GM12891 (cell line): ENCODE data around the gene KHDRBS1.
"Not testable (repeated sequence)": the region's sequence is repeated elsewhere in the genome, so short reads cannot be mapped to it uniquely, and the experiment has no call there.

Experiments used
- DNase-seq: peaks from one replicate; pipeline ENCODE4 v3.0.0; 2011; ENCODE audit warnings: low spot score; ENCODE audit not compliant: insufficient read length
- FAIRE-seq: peaks from 2 replicates; lab custom pipeline; 2011; peaks lifted over from hg19 to GRCh38; lab: Jason Lieb, UNC
- PAX5 ChIP-seq: IDR thresholded peaks from 2 replicates; pipeline ENCODE4 v1.6.1; 2011; ENCODE audit warnings: low read length, moderate library complexity, mild to moderate bottlenecking; ENCODE audit not compliant: insufficient read depth, severe bottlenecking
- POLR2A ChIP-seq: IDR thresholded peaks from 2 replicates; pipeline ENCODE4 v1.6.1; 2011; ENCODE audit warnings: low read depth, low read length, control low read depth
- POLR2AphosphoS5 ChIP-seq: IDR thresholded peaks from 2 replicates; pipeline ENCODE4 v1.6.1; 2011; ENCODE audit warnings: low read depth, low read length, control low read depth
- POU2F2 ChIP-seq: IDR thresholded peaks from 2 replicates; pipeline ENCODE4 v1.6.1; 2011; ENCODE audit warnings: low read depth, mild to moderate bottlenecking, control low read depth, low read length, moderate library complexity
- SPI1 ChIP-seq: IDR thresholded peaks from 2 replicates; pipeline ENCODE4 v1.6.1; 2011; ENCODE audit warnings: low read depth, low read length, control low read depth
- TAF1 ChIP-seq: IDR thresholded peaks from 2 replicates; pipeline ENCODE4 v1.6.1; 2011; ENCODE audit warnings: low read depth, low read length, control low read depth

The KHDRBS1 gene

DNA sequence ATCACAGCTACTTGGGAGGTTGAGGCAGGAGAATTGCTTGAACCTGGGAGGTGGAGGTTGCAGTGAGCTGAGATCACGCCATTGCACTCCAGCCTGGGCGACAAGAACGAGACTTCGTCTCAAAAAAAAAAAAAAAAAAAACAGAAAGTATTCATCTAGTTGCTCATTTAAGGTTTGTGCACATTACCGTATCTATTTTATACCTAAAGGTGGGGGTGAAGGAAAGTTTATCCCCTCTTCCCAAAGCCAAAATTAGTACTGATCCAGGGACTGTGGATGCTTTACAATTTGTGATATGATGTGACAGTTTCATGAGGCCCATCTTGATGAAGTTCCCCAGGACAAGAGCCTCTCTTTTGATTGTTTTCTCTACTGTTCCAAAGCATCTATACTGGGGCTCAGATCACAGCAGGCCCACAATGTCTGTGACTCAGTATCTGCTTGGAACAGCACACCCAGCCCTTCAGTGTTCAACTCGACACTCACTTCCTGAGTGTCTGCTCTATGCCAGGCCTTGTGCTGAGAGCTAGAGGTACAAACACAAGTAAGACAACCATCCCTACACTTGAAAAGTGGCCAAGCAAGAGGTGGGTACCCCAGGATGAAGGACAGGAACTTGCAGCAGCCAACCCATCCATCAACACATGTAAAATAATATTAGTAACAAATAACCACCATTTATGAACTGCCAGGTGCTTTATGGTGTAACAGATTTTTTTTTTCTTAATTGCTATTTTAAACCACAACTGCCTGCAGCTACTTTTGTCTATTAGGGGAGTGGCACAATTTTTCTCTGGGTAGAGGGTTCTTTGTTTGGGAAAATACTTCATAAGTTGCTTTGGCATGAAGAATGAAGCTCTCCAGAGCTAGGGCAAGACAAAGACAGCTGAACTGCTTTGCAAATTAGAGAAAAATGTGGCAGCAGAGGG lies 29.0 kb upstream of the KHDRBS1 start:
- peak; percentile 77 for FAIRE-seq
- no peak for DNase-seq

DNA sequence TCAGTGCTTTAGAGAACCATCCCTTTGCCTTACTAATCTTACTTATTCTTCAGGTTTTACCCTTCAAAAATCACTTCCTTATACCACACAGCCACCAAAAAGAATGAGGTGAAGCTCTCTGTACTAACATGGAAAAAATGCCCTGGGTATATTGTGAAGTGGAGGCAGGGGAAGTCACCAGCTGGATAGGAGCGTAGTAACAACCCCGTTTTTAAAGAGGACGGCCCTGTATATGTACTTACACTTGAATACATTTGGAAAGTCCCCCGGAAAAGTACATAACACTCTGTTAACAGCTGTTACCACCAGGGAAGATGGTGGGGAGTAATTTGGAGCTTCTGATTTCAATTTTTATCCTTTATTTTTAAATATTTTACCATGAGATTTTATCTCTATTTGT lies 28.2 kb upstream of the KHDRBS1 start:
- TF ChIP-seq SPI1 (no peak), PAX5 (no peak), POU2F2 (no peak), POLR2A (no peak), POLR2AphosphoS5 (no peak), TAF1 (no peak)
- DNase-seq (no peak), FAIRE-seq (no peak)

More for the DNA sequence above, 29.0 kb upstream of the KHDRBS1 start:
- no peak for TF ChIP-seq POU2F2
- TF ChIP-seq TAF1 = 0 out of 2 replicates have a peak, but pooled peaks have one; percentile 36
- TF ChIP-seq POLR2A = no peak

DNA sequence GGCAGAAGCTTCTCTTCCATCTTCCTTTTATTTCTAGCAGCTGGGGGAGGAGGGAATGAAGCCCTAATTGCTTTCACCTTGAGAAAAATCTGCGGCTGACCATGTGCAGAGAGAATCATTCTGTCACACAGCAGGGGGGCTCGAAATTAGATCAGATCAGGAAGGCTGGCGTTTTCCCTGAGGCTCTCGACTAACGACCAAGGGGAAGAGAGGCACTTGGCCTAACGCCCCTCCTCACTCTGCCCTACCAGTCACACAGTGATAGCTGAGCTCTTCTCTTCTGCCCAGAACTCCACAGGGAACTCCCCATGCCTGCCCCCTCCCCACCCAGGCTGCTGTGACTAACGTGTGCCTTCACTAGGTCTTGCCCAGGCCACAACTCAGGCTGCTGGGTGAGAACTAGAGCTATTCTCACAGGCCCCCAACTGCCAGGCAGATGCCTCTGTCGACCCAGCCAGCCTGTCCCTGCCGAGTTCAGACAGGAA lies 26.5 kb upstream of the KHDRBS1 start:
- DNase-seq (no peak), FAIRE-seq (no peak)
- TF ChIP-seq TAF1 = no peak

DNA sequence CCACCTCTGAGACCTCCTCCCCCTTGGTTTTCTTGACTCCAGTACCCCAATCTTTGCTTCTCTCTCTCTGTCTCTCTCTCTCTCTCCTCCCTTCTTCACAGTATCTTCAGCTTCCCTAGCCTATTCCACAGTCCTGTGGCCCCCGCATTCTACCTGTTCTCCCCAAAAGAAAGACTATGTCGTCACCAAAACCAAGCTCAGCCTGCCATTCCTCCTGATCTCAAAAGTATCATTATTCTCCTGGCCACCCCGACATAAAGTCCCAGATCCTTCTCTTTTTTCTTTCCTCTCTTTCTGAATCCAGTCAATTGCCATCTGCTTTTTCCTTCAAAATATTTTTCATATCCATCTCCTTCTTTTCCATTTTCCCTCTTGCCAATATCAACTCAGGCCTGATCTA lies 23.7 kb upstream of the KHDRBS1 start:
- TF ChIP-seq SPI1 = no peak

DNA sequence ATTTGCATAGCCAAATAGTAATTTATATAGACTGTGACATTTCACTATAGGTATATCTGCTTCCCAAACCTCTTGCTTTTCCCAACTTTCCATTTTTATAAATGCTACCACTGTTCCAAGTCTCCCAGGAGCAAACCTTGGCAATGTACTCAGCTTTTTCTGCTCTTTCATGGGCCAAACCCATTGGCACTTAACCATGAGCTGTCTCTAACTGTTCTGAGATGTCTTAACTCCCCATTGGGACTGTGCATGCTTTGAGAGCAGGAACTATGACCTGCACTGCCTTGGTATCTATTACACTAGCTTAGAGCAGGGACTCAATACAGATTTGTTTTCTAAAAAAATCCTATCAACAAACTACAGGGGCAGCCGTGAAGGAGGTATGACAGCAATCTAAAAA lies 22.5 kb upstream of the KHDRBS1 start:
- no peak for TF ChIP-seq SPI1
- no peak for TF ChIP-seq POLR2AphosphoS5
- FAIRE-seq = no peak

More for the DNA sequence above, 23.7 kb upstream of the KHDRBS1 start:
- DNase-seq (no peak), FAIRE-seq (no peak)

DNA sequence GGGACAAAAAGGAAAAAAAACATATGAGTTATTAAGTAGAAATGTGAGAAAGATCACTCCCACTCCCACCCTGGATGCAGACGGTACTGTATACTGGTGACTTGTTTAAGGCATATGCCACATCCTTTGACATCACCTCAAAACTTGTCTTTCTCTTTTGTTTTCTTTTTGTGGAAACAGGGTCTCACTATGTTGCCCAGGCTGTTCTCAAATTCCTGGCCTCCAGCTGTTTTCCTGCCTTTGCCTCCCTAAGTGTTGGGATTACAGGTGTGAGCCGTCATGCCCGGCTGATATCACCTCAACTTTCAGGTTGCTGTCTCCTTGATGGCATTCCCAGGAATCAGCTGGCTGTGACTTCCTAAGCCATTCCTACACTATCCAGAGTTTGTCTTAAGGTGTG lies 18.4 kb upstream of the KHDRBS1 start:
- FAIRE-seq (no peak), DNase-seq (no peak)
- TF ChIP-seq TAF1 = no peak
- TF ChIP-seq POLR2A = no peak
- TF ChIP-seq POLR2AphosphoS5 = no peak
- no peak for TF ChIP-seq POU2F2
- TF ChIP-seq PAX5 = no peak
- no peak for TF ChIP-seq SPI1

More for the DNA sequence above, 22.5 kb upstream of the KHDRBS1 start:
- DNase-seq = no peak

DNA sequence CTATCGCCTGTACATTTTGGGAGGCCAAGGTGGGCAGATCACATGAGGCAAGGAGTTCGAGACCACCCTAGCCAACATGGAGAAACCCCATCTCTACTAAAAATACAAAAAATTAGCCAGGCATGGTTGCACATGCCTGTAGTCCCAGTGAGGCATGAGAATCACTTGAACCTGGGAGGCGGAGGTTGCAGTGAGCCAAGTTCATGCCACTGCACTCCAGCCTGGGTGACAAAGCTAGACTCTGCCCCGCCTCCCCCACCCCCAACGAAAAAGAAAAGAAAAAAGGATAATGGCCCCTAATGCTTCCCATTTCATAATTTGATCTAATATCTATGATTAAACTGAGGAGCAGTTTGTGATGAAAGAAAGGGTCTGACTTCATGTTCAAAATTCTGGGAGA lies 17.5 kb upstream of the KHDRBS1 start:
- FAIRE-seq, DNase-seq: not testable (repeated sequence)

DNA sequence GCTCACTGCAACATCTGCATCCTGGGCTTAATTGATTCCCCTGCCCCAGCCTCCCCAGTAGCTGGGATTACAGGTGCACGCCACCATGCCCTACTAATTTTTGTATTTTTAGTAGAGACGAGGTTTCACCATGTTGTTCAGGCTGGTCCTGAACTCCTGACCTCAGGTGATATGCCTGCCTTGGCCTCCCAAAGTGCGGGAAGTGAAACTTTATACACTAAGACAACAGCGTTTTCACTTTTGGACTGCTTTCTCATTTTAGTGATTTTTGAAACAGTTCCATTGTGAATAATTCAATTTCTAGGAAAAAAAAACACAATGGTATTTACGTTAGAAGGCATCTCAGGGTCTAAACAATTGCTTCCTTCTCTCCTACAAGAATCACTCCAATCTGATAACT lies 11.8 kb upstream of the KHDRBS1 start:
- FAIRE-seq = no peak
- no peak for DNase-seq
- peak; percentile 71 for TF ChIP-seq SPI1
- TF ChIP-seq POLR2A = no peak

DNA sequence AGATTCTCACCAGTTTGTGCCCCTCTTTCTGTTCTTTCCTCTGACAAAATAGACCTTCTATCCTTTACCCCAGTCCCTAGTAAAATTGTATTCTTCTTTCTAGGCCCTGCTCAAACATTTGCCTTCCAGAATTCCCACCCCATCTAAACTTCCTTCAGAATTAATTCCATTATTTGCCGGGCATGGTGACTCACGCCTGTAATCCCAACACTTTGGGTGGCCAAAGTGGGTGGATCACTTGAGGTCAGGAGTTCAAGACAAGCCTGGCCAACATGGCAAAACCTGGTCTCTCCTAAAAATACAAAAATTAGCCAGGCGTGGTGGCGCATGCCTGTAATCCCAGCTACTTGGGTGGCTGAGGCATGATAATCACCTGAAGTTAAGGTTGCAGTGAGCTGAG lies 11.4 kb upstream of the KHDRBS1 start:
- not testable (repeated sequence) for DNase-seq, FAIRE-seq

DNA sequence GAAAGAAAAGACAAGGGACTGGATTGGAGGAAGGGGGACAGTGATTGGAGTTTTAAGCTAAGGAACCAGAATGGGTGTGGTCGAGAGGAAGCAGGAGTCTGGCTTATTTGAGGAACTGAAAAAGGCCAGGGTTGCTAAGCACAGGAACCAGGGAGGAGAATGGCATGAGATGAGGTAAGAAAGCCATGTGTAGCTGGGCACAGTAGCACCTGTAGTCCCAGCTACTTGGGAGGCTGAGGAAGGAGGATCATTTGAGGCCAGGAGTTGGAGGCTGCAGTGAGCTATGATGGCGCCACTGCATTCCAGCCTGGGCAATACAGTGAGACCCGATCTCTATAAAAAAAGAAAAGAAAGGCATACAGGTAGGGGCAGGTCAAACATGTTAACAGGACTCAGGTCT lies 8.1 kb upstream of the KHDRBS1 start:
- FAIRE-seq (peak; percentile 9), DNase-seq (no peak)
- no peak for TF ChIP-seq POU2F2
- TF ChIP-seq SPI1 = peak; percentile 92

DNA sequence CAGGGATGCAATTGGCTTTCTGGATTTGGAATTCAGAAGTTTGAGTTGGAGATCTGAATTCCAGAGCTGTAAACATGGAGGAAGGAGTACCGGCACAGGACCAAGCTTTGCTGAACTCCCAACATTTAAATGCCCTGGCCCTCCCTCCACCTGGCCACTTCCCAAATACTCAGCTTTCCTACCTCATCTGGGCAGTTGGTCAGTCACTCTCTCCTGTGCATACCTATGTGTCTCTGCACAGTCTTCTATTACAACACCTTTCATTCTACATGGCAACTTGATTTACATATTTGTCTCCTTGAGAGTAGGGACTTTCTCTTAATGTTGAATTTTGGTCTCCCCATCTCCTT lies 6.1 kb upstream of the KHDRBS1 start:
- no peak for FAIRE-seq
- DNase-seq = no peak
- TF ChIP-seq POU2F2 (no peak), TAF1 (no peak), POLR2AphosphoS5 (no peak), SPI1 (no peak), POLR2A (no peak), PAX5 (no peak)
